WTC11 (cell line): ENCODE data around the gene TERT.

Source experiments
- CBFB ChIP-seq: sonication (generic); formaldehyde crosslinking; IDR thresholded peaks from 2 replicates; pipeline ENCODE4 v1.8.1; 2022; ENCODE audit warnings: mild to moderate bottlenecking, low read depth, missing genetic modification reagents
- CTCF ChIP-seq: fragments of 200-600 bp; IDR thresholded peaks from 2 replicates; pipeline ENCODE4 v1.8.0; 2022; ENCODE audit warnings: antibody characterized with exemption
- E2F4 ChIP-seq: sonication (generic); formaldehyde crosslinking; IDR thresholded peaks from 2 replicates; pipeline ENCODE4 v1.8.1; 2022; ENCODE audit warnings: low read depth, mild to moderate bottlenecking, moderate library complexity, missing genetic modification reagents, borderline replicate concordance
- ELF4 ChIP-seq: sonication (generic); formaldehyde crosslinking; IDR thresholded peaks from 2 replicates; pipeline ENCODE4 v1.8.1; 2022; ENCODE audit warnings: low read depth, mild to moderate bottlenecking, moderate library complexity, missing genetic modification reagents
- FOXP4 ChIP-seq: sonication (generic); formaldehyde crosslinking; IDR thresholded peaks from 2 replicates; pipeline ENCODE4 v1.8.0; 2022; ENCODE audit warnings: mild to moderate bottlenecking, missing genetic modification reagents
- MAX ChIP-seq: sonication (generic); formaldehyde crosslinking; IDR thresholded peaks from 2 replicates; pipeline ENCODE4 v1.8.0; 2022; ENCODE audit warnings: mild to moderate bottlenecking, missing genetic modification reagents
- TEAD4 ChIP-seq: sonication (generic); formaldehyde crosslinking; IDR thresholded peaks from 2 replicates; pipeline ENCODE4 v1.8.0; 2022; ENCODE audit warnings: mild to moderate bottlenecking, missing genetic modification reagents
- TF ChIP-seq, protein P1 (sequence below): fragments of 250-450 bp; sonication (Bioruptor Pico); IDR thresholded peaks from 2 replicates; pipeline ENCODE4 v1.9.0; 2021; ENCODE audit warnings: mild to moderate bottlenecking

DNA sequence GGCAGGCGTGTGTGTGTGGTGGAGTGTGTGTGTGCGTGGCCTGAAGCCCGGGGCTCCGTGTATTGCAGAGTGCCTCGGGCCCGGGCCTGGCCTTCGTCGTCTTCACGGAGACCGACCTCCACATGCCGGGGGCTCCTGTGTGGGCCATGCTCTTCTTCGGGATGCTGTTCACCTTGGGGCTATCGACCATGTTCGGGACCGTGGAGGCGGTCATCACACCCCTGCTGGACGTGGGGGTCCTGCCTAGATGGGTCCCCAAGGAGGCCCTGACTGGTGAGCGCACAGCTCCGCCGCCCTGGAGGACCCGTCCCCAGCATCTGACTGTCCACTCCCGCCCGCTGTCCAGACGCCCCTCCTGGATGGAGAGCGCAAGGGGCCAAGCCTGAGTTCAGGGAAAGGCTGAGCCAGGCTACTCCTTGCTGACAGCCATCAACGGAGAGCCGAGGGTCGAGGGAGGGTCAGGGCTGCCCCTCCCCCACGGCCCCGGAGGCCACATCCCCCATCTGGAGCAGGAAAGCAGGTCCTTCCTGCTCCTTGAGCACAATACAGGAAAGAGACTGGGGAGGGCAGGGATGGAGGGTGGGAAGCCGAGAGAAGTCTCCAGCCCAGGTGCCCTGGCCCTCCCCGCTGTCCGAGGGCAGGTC, 51.3 kb downstream of the TERT start:
- TF ChIP-seq CTCF, result no peak
- TF ChIP-seq CBFB (CRISPR knock-in tag), result no peak
- TF ChIP-seq ELF4 (CRISPR knock-in tag), result no peak
- TF ChIP-seq, protein P1, sequence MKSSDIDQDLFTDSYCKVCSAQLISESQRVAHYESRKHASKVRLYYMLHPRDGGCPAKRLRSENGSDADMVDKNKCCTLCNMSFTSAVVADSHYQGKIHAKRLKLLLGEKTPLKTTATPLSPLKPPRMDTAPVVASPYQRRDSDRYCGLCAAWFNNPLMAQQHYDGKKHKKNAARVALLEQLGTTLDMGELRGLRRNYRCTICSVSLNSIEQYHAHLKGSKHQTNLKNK, result no peak
- TF ChIP-seq MAX (CRISPR knock-in tag), result no peak
- no peak for TF ChIP-seq FOXP4 (CRISPR knock-in tag)
- TF ChIP-seq E2F4, result no peak
- no peak for TF ChIP-seq TEAD4
